Caco-2 (cell line): ENCODE data around the gene ATP1B1. TPM values are rescaled to one million over a fixed set of nuclear protein-coding genes. Genes with fewer than 3 reads are reported as not detected.

ENCODE experiments used
- BruUV-seq: library from RNA; stranded (reverse); fragments of 400-500 nt; replicated peaks from 2 replicates; lab custom pipeline; 2021; lab: Mats Ljungman, UMichigan
- CTCF ChIA-PET: fragments of 300-600 bp; sonication (Branson Sonifier 250); formaldehyde crosslinking; loops from one replicate; lab custom pipeline; 2022; ENCODE audit warnings: antibody characterized with exemption; lab: Charles Lee
- POLR2A ChIA-PET: fragments of 300-600 bp; sonication (Branson Sonifier 250); formaldehyde crosslinking; loops from one replicate; lab custom pipeline; 2022; ENCODE audit warnings: antibody characterized with exemption; lab: Charles Lee
- DNase-seq, 2 experiments: peaks; one replicate each; pipeline versions ENCODE4 v3.0.0 to v3.0.0-alpha.2; 2020 to 2022
- H3K27me3 ChIP-seq: replicated peaks from 2 replicates; pipeline ENCODE4 v1.6.0; 2011; ENCODE audit warnings: low read length; ENCODE audit not compliant: control insufficient read depth, insufficient read depth
- H3K36me3 ChIP-seq: 2 replicates; pipeline ENCODE4 v1.5.1; 2011; ENCODE audit warnings: low read length; ENCODE audit not compliant: control insufficient read depth, insufficient read depth
- H3K4me1 ChIP-seq: fragments of 250-450 bp; sonication (Bioruptor Pico); 2 replicates; pipeline ENCODE4 v1.5.1; 2020; ENCODE audit warnings: mild to moderate bottlenecking
- H3K4me3 ChIP-seq: 2 replicates; pipeline ENCODE4 v1.5.1; 2011; ENCODE audit warnings: low read depth, mild to moderate bottlenecking, control low read depth, low read length
- H3K9me3 ChIP-seq: fragments of 250-450 bp; sonication (Bioruptor Pico); 2 replicates; pipeline ENCODE4 v1.5.1; 2020; ENCODE audit warnings: mild to moderate bottlenecking, moderate library complexity
- H3K27ac Mint-ChIP-seq: one replicate; pipeline ENCODE4 v1.8.0; 2022; ENCODE audit warnings: mixed read lengths; ENCODE audit not compliant: unreplicated experiment
- H3K27me3 Mint-ChIP-seq: one replicate; pipeline ENCODE4 v1.8.0; 2022; ENCODE audit warnings: mixed read lengths; ENCODE audit not compliant: insufficient read depth, unreplicated experiment
- H3K36me3 Mint-ChIP-seq: one replicate; pipeline ENCODE4 v1.8.0; 2022; ENCODE audit warnings: mild to moderate bottlenecking, mixed read lengths; ENCODE audit not compliant: insufficient read depth, unreplicated experiment
- H3K4me1 Mint-ChIP-seq: one replicate; pipeline ENCODE4 v1.8.0; 2022; ENCODE audit warnings: low read depth, mixed read lengths; ENCODE audit not compliant: unreplicated experiment
- H3K4me3 Mint-ChIP-seq: one replicate; pipeline ENCODE4 v1.8.0; 2022; ENCODE audit warnings: mild to moderate bottlenecking, moderate library complexity, mixed read lengths; ENCODE audit not compliant: unreplicated experiment
- H3K9me3 Mint-ChIP-seq: one replicate; pipeline ENCODE4 v1.8.0; 2022; ENCODE audit warnings: mixed read lengths; ENCODE audit not compliant: unreplicated experiment
- intact Hi-C: fragments of 100-400 bp; cut with micrococcal nuclease; formaldehyde crosslinking; loops from one replicate; pipeline ENCODE4 v1.10.0; 2022; ENCODE audit not compliant: unreplicated experiment
- total RNA-seq: library from RNA; stranded (reverse); gene quantifications from 2 replicates; pipeline ENCODE4 v1.2.3, GENCODE V29; 2022
- TF ChIP-seq, protein P1 (sequence below), 2 experiments: fragments of 200-600 bp in 1 of 2; IDR thresholded peaks; 1 replicate in 1 of 2; 2 replicates in 1 of 2; pipeline versions ENCODE4 v1.5.1 to v1.8.0; 2011 to 2022; ENCODE audit warnings: antibody characterized with exemption in 1 of 2, control low read depth in 1 of 2, inconsistent platforms in 1 of 2, low read depth in 1 of 2, low read length in 1 of 2, mild to moderate bottlenecking in 1 of 2, moderate library complexity in 1 of 2; ENCODE audit not compliant: insufficient read depth in 1 of 2, severe bottlenecking in 1 of 2, unreplicated experiment in 1 of 2

The ATP1B1 gene
- total RNA-seq, 1 experiment from 2014 or later = 320 TPM

- no peak overlapping the region for H3K27ac Mint-ChIP-seq
- Histone ChIP-seq H3K27me3 (no peaks in the 10 kb centered on the region), H3K4me3 (no peak overlapping the region), H3K36me3 (no peaks in the 10 kb centered on the region), H3K4me1 (peaks cover 27% of the 10 kb centered on the region), H3K9me3 (no peaks in the 10 kb centered on the region)
- TF ChIP-seq, protein P1, sequence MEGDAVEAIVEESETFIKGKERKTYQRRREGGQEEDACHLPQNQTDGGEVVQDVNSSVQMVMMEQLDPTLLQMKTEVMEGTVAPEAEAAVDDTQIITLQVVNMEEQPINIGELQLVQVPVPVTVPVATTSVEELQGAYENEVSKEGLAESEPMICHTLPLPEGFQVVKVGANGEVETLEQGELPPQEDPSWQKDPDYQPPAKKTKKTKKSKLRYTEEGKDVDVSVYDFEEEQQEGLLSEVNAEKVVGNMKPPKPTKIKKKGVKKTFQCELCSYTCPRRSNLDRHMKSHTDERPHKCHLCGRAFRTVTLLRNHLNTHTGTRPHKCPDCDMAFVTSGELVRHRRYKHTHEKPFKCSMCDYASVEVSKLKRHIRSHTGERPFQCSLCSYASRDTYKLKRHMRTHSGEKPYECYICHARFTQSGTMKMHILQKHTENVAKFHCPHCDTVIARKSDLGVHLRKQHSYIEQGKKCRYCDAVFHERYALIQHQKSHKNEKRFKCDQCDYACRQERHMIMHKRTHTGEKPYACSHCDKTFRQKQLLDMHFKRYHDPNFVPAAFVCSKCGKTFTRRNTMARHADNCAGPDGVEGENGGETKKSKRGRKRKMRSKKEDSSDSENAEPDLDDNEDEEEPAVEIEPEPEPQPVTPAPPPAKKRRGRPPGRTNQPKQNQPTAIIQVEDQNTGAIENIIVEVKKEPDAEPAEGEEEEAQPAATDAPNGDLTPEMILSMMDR (IDR thresholded peaks at IDR 0.05; ENCODE audit: insufficient read depth in 1 of 2, low read depth in 1 of 2, low read length in 1 of 2, severe bottlenecking in 1 of 2, unreplicated experiment in 1 of 2) = no peak
- no peaks in the 10 kb centered on the region for H3K27me3 Mint-ChIP-seq
- intact Hi-C loops = no loop called here
- H3K9me3 Mint-ChIP-seq = no peaks in the 10 kb centered on the region
- CTCF ChIA-PET = no interaction called here
- no TSS peak for BruUV-seq
- no peak overlapping the region for H3K4me3 Mint-ChIP-seq
- POLR2A ChIA-PET = no interaction called here
- no peak for DNase-seq
- H3K4me1 Mint-ChIP-seq = peaks cover 27% of the 10 kb centered on the region
- peaks cover 8% of the 10 kb centered on the region for H3K36me3 Mint-ChIP-seq
Observed at GRCh38 chr1:169090308-169090899, 16.1 kb upstream of the ATP1B1 start.

DNA sequence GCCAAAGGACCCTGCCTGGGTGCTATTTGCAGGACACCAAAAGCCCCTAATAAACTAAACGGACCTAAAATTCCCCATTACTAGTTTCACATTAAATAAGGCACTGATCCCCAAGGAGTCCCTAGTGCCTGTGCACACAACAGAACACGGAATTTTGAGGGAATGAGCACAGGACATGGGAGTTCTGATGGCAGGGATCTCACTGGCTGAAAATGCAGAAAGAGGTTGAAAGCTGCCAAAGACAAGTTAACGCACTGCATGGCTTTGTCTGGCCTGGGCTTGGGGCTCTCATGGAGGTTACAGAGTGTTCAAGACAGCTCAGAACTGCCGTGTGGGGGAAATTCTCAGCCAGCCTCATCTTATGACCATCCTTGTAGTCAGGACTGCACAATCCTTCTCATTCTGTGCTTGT is 15.6 kb upstream of the ATP1B1 start:
- Mint-ChIP-seq H3K36me3 (peaks cover 8% of the 10 kb centered on the region), H3K27me3 (no peaks in the 10 kb centered on the region), H3K27ac (no peak overlapping the region), H3K4me3 (no peak overlapping the region), H3K4me1 (peaks cover 31% of the 10 kb centered on the region), H3K9me3 (no peaks in the 10 kb centered on the region)
- ChIA-PET CTCF (no interaction called here), POLR2A (no interaction called here)
- H3K9me3 ChIP-seq = no peaks in the 10 kb centered on the region
- no peaks in the 10 kb centered on the region for H3K27me3 ChIP-seq
- DNase-seq = no peak
- peaks cover 28% of the 10 kb centered on the region for H3K4me1 ChIP-seq
- H3K36me3 ChIP-seq = no peaks in the 10 kb centered on the region
- no TSS peak for BruUV-seq
- intact Hi-C loops = no loop called here
- no peak overlapping the region for H3K4me3 ChIP-seq
- TF ChIP-seq, protein P1 (IDR thresholded peaks at IDR 0.05; ENCODE audit: insufficient read depth in 1 of 2, low read depth in 1 of 2, low read length in 1 of 2, severe bottlenecking in 1 of 2, unreplicated experiment in 1 of 2) = no peak

- TF ChIP-seq, protein P1 (IDR thresholded peaks at IDR 0.05; ENCODE audit: insufficient read depth in 1 of 2, low read depth in 1 of 2, low read length in 1 of 2, severe bottlenecking in 1 of 2, unreplicated experiment in 1 of 2) = no peak
- no peak for DNase-seq
- H3K4me1 Mint-ChIP-seq = peaks cover 31% of the 10 kb centered on the region
- Histone ChIP-seq H3K4me1 (peaks cover 23% of the 10 kb centered on the region), H3K9me3 (no peaks in the 10 kb centered on the region), H3K36me3 (no peaks in the 10 kb centered on the region), H3K4me3 (no peak overlapping the region), H3K27me3 (no peaks in the 10 kb centered on the region)
- intact Hi-C loops = no loop called here
- no peak overlapping the region for H3K27ac Mint-ChIP-seq
- no peaks in the 10 kb centered on the region for H3K9me3 Mint-ChIP-seq
- H3K4me3 Mint-ChIP-seq = no peak overlapping the region
- ChIA-PET CTCF (no interaction called here), POLR2A (no interaction called here)
- no peaks in the 10 kb centered on the region for H3K27me3 Mint-ChIP-seq
- H3K36me3 Mint-ChIP-seq = peaks cover 8% of the 10 kb centered on the region
- no TSS peak for BruUV-seq
Observed at GRCh38 chr1:169091480-169091941, 15.0 kb upstream of the ATP1B1 start.
